A673 (cell line): ENCODE measurements around the gene SCTR.

Source experiments
- CTCF ChIP-seq: fragments of 300-800, 200-600 bp; sonication (generic); conservative IDR thresholded peaks from 2 replicates; pipeline ENCODE4 v1.5.1; 2017; ENCODE audit warnings: low read depth, mild to moderate bottlenecking, antibody characterized with exemption, low read length, moderate library complexity, mixed read lengths
- EZH2 ChIP-seq: fragments of 200-600 bp; sonication (generic); IDR thresholded peaks from 2 replicates; pipeline ENCODE4 v1.6.1; 2017; ENCODE audit warnings: borderline replicate concordance, low read depth, mild to moderate bottlenecking, mixed read lengths, antibody characterized with exemption, low read length; ENCODE audit not compliant: poor library complexity, severe bottlenecking

- no peak for TF ChIP-seq CTCF
- TF ChIP-seq EZH2: no peak
Measured at GRCh38 chr2:119393971-119394748, 130.1 kb downstream of the SCTR start.
